Right lobe of liver (tissue), 6 donors: ENCODE data around the gene SHISA7. TPM values are rescaled to one million over a fixed set of nuclear protein-coding genes. Genes with fewer than 3 reads are reported as not detected.
A peak's percentile ranks its signal among the peaks of the same experiment; 100 is the strongest.

Source experiments
- ATAC-seq, 4 donors: fragments of 200-7000 bp; cut with Tn5 transposase; one replicate each; pipeline ENCODE4 v1.9.1; 2020; ENCODE audit warnings: mild to moderate bottlenecking in 4 of 4, moderate library complexity in 4 of 4
- DNase-seq, 3 donors: peaks; one replicate each; pipeline ENCODE4 v3.0.0-alpha.2; 2020
- H3K27ac ChIP-seq, 3 donors: fragments of 200-600 bp; one replicate each; pipeline ENCODE4 v1.8.0; 2022
- H3K27me3 ChIP-seq, 2 donors: fragments of 200-600 bp; one replicate each; pipeline ENCODE4 v1.8.0; 2022
- H3K36me3 ChIP-seq, 4 donors: fragments of 200-600 bp; sonication (generic) in 1 of 4; one replicate each; pipeline versions ENCODE4 v1.5.1 to v1.8.0; 2017 to 2022; ENCODE audit warnings: control low read depth in 1 of 4
- H3K4me1 ChIP-seq, 4 donors: fragments of 200-600 bp; sonication (generic) in 1 of 4; one replicate each; pipeline versions ENCODE4 v1.5.1 to v1.8.0; 2017 to 2022; ENCODE audit warnings: control low read depth in 1 of 4
- H3K4me3 ChIP-seq, 3 donors: fragments of 200-600 bp; one replicate each; pipeline ENCODE4 v1.8.0; 2022
- H3K9me3 ChIP-seq, 4 donors: fragments of 200-600 bp; sonication (generic) in 1 of 4; one replicate each; pipeline versions ENCODE4 v1.5.1 to v1.8.0; 2017 to 2022; ENCODE audit warnings: control low read depth in 1 of 4
- CTCF ChIP-seq, 4 donors: fragments of 200-600 bp in 3 of 4; fragments of 450-650 bp in 1 of 4; IDR thresholded peaks; one replicate each; pipeline versions ENCODE4 v1.5.1 to v1.8.0; 2016 to 2022; ENCODE audit warnings: antibody characterized with exemption in 4 of 4, mild to moderate bottlenecking in 2 of 4
- POLR2A ChIP-seq: fragments of 450-650 bp; IDR thresholded peaks from one replicate; pipeline ENCODE4 v1.6.1; 2017; ENCODE audit warnings: antibody characterized with exemption, mild to moderate bottlenecking
- WGBS: methylation state at CpG from one replicate; pipeline ENCODE4 v1.1.6; 2018; ENCODE audit warnings: low coverage, low lambda C conversion rate; ENCODE audit not compliant: insufficient coverage; ENCODE audit errors: missing lambda C conversion rate; 5-methylcytosine and 5-hydroxymethylcytosine counted together
- intact Hi-C, 2 donors: fragments of 100-400 bp; cut with DNase I; formaldehyde crosslinking; loops; one replicate each; pipeline versions ENCODE4 v1.11.2 to v1.14.1; 2022
- total RNA-seq, 6 experiments: library from RNA; depleted of rRNA in 2 of 6; stranded (reverse); fragments of >200 nt in 2 of 6; fragmentation: NEBNext Ultra II Directional in 3 of 6; extraction: Animal tissue kit (Norgen Biotek cat#: 25700) in 3 of 6; gene quantifications; one replicate each; pipeline versions ENCODE4 v1.1.0 to v1.2.4, GENCODE V29; 2016 to 2023
- donor health status: DM: no; HTN: yes; CAD: no.
- donor health status: DM: no; HTN: no; CAD: no.
- donor health status: DM: no; HTN: no; CAD: no.
- donor health status: DM: no; HTN: yes; CAD: no.
- donor health status: DM: no; HTN: yes; CAD: no.

The SHISA7 gene
- total RNA-seq, 6 experiments from 2014 or later = 0.04 TPM; not detected in 5

- Histone ChIP-seq H3K27me3 (no peaks in the 10 kb centered on the region), H3K9me3 (no peaks in the 10 kb centered on the region), H3K27ac (peak within 1 kb of the TSS; percentile 89 to 92 (median 90)), H3K4me3 (peak within 1 kb of the TSS; percentile 89 to 96 (median 89)), H3K36me3 (peaks cover 0 to 27% (median 11%) of the 10 kb centered on the region in 4 donors), H3K4me1 (peaks cover 0 to 34% (median 15%) of the 10 kb centered on the region in 4 donors)
- DNase-seq (peak; percentile 76 to 85 (median 81)), ATAC-seq (peak; percentile 27 to 60 (median 40))
- 6% methylated on average over 14 of the region's 72 CpGs for WGBS
- TF ChIP-seq CTCF (IDR thresholded peaks at IDR 0.05) = peak in 1 of 4 donors; percentile 14
- TF ChIP-seq POLR2A = peak; percentile 43
- intact Hi-C loops = no loop called here
Measured at GRCh38 chr19:55384131-55384919, 58.8 kb downstream of the SHISA7 start, which contains the start of gene TMEM238. TMEM238 (minus strand) TSS chr19:55384292; CDS start chr19:55384259, 33 bp downstream.

- H3K27ac ChIP-seq = peak overlapping the region in 1 of 3 donors; percentile 92
- no peaks in the 10 kb centered on the region for H3K27me3 ChIP-seq
- intact Hi-C loops = no loop called here
- peak; percentile 1 to 17 (median 8) for ATAC-seq
- DNase-seq = peak; percentile 55 to 71 (median 60)
- peaks cover 0 to 34% (median 15%) of the 10 kb centered on the region in 4 donors for H3K4me1 ChIP-seq
- peak; percentile 55 for TF ChIP-seq POLR2A
- peak; percentile 13 to 45 (median 21) for TF ChIP-seq CTCF (IDR thresholded peaks at IDR 0.05)
- H3K36me3 ChIP-seq = peaks cover 0 to 19% (median 11%) of the 10 kb centered on the region in 4 donors
- WGBS = 3% methylated on average over 15 of the region's 88 CpGs
- H3K4me3 ChIP-seq = peak overlapping the region; percentile 89 to 96 (median 89)
- H3K9me3 ChIP-seq = no peaks in the 10 kb centered on the region
Measured at GRCh38 chr19:55383279-55384130, 59.6 kb downstream of the SHISA7 start.

- Histone ChIP-seq H3K36me3 (peaks cover 0 to 10% (median 4%) of the 10 kb centered on the region in 4 donors), H3K27me3 (no peaks in the 10 kb centered on the region), H3K27ac (no peak overlapping the region), H3K9me3 (no peaks in the 10 kb centered on the region), H3K4me1 (peaks cover 0 to 27% (median 11%) of the 10 kb centered on the region in 4 donors), H3K4me3 (no peak overlapping the region)
- no peak for DNase-seq
- TF ChIP-seq POLR2A = no peak
- no peak for TF ChIP-seq CTCF (IDR thresholded peaks at IDR 0.05)
- WGBS = no CpG with 5 or more reads among the region's 3 CpGs
- no peak for ATAC-seq
- intact Hi-C loops = no loop called here
Measured at GRCh38 chr19:55382522-55383054, 60.5 kb downstream of the SHISA7 start.

- WGBS = 95% methylated on average over 5 of the region's 5 CpGs
- H3K9me3 ChIP-seq = no peaks in the 10 kb centered on the region
- intact Hi-C loops = no loop called here
Measured at GRCh38 chr19:55382013-55382412, 61.1 kb downstream of the SHISA7 start.

More at GRCh38 chr19:55382013-55382412, 61.1 kb downstream of the SHISA7 start:
- H3K27ac ChIP-seq = no peak overlapping the region
- DNase-seq = no peak
- TF ChIP-seq POLR2A = no peak
- TF ChIP-seq CTCF (IDR thresholded peaks at IDR 0.05) = no peak
- no peaks in the 10 kb centered on the region for H3K27me3 ChIP-seq
- ATAC-seq = no peak
- peaks cover 0 to 5% (median under 1%) of the 10 kb centered on the region in 4 donors for H3K36me3 ChIP-seq
- no peak overlapping the region for H3K4me3 ChIP-seq
- H3K4me1 ChIP-seq = peaks cover 0 to 21% (median 8%) of the 10 kb centered on the region in 4 donors
